ENCODE data around the gene MICAL2.
"Not testable (repeated sequence)": the region's sequence is repeated elsewhere in the genome, so short reads cannot be mapped to it uniquely, and the experiment has no call there.

Gene MICAL2

GRCh38 chr11:12143461-12144258, 33.3 kb downstream of the MICAL2 start:
- FAIRE-seq, result no peak
- no peak for DNase-seq (ENCODE audit: insufficient read length, low spot score)
- TF ChIP-seq SPI1 (IDR thresholded peaks at IDR 0.05; ENCODE audit: low read depth, low read length) (no peak), POLR2AphosphoS5 (IDR thresholded peaks at IDR 0.05; ENCODE audit: low read depth, low read length) (no peak), POU2F2 (IDR thresholded peaks at IDR 0.05; ENCODE audit: low read depth, low read length) (no peak)

DNA sequence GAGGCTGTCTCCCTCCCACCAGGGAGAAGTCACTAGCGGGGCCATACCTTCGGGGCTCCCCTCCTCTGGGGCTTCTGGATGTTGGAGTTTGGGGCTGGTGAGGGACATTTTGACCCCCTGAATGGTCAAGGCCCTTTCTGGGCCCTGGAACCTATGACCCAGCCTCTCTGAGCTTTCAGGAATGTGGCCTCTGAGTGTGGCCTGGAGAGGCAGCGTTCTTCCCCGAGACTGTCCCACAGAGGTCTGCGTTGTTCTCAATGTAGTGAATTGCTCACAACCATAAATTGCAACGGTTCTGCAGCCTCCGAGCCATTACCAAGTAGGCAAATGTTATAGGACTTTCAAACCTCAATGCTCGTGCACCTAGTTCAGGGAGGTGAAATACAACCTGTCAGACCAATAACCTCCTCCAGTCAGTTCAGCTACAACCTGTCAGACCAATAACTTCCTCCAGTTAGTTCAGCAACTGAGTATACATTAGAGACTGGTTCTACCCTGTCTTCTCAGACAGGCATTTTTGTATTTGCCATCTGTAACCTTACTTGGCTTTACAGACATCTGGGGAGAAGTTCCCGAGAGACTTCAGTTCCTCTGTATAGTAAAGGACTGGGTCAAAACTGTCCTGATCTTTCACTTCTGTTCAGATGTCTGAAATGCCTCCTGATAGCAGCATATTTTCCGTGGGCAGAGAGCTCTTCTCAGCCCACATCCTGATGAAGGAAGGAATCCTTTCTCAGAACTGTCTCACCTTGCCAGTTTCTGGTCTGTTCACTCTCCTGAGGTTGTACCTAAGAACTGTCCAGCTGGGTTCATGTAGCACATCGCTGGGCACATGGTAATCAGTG, 34.2 kb downstream of the MICAL2 start:
- no peak for FAIRE-seq
- TF ChIP-seq TAF1 (IDR thresholded peaks at IDR 0.05; ENCODE audit: low read depth, low read length) (no peak), PAX5 (IDR thresholded peaks at IDR 0.05; ENCODE audit: insufficient read depth, low read length, severe bottlenecking) (no peak), POU2F2 (IDR thresholded peaks at IDR 0.05; ENCODE audit: low read depth, low read length) (no peak), POLR2A (IDR thresholded peaks at IDR 0.05; ENCODE audit: low read depth, low read length) (no peak), SPI1 (IDR thresholded peaks at IDR 0.05; ENCODE audit: low read depth, low read length) (no peak)

GRCh38 chr11:12146678-12147077, 36.3 kb downstream of the MICAL2 start:
- FAIRE-seq, result not testable (repeated sequence)

More for the DNA sequence above, 34.2 kb downstream of the MICAL2 start:
- DNase-seq (ENCODE audit: insufficient read length, low spot score), result no peak

DNA sequence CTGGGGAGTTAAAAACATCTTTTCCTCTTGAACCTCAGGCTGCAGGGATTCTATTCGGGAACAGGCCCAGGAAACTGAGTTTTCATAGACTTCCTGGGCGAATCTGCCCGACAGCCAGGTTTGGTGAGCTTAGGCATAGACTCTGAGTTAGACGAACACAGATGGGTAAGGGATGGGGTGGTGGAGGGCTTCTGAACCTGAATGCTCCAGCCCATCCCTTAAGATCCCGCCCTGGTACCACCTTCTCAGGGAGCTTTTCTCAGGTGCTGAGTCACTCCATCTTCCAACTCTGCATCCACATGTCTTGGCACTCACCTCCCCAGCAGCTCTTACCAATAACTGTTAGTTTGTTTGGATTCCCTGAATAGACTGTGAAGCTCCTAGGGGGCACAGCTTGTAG, 37.4 kb downstream of the MICAL2 start:
- TF ChIP-seq POLR2A (IDR thresholded peaks at IDR 0.05; ENCODE audit: low read depth, low read length), result no peak
- no peak for TF ChIP-seq POLR2AphosphoS5 (IDR thresholded peaks at IDR 0.05; ENCODE audit: low read depth, low read length)
- no peak for TF ChIP-seq SPI1 (IDR thresholded peaks at IDR 0.05; ENCODE audit: low read depth, low read length)
- no peak for DNase-seq (ENCODE audit: insufficient read length, low spot score)
- FAIRE-seq, result no peak

More at GRCh38 chr11:12146678-12147077, 36.3 kb downstream of the MICAL2 start:
- not testable (repeated sequence) for DNase-seq (ENCODE audit: insufficient read length, low spot score)

DNA sequence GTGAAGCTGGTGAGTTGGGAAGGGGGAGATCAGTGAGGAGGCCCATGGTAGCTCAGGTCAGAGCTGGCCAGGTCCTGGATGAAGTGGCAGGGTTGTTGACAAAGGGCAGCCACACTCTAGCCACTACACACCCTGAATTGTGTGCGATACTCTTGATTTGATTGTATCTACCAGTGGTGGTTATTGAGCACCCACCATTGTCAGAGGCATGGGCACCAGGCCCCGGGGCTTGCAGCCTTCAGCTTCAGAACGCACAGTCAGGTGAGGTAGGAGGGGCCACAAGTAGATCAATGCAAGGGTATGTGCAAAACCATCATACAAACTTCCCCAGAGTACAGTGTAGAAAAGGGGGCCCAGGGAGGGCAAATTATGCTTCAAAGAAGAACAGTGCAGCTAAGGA, 38.1 kb downstream of the MICAL2 start:
- no peak for DNase-seq (ENCODE audit: insufficient read length, low spot score)
- no peak for FAIRE-seq
- TF ChIP-seq TAF1 (IDR thresholded peaks at IDR 0.05; ENCODE audit: low read depth, low read length), result no peak

GRCh38 chr11:12148882-12149281, 38.5 kb downstream of the MICAL2 start:
- DNase-seq (ENCODE audit: insufficient read length, low spot score) (no peak), FAIRE-seq (no peak)
- TF ChIP-seq POLR2A (IDR thresholded peaks at IDR 0.05; ENCODE audit: low read depth, low read length), result no peak

- TF ChIP-seq SPI1 (IDR thresholded peaks at IDR 0.05; ENCODE audit: low read depth, low read length) (peak; percentile 87), POU2F2 (IDR thresholded peaks at IDR 0.05; ENCODE audit: low read depth, low read length) (no peak)
- DNase-seq (ENCODE audit: insufficient read length, low spot score) (no peak), FAIRE-seq (peak; percentile 73)
These were observed 39.4 kb downstream of the MICAL2 start for GRCh38 chr11:12149672-12150225.

- DNase-seq (ENCODE audit: insufficient read length, low spot score) (no peak), FAIRE-seq (no peak)
- no peak for TF ChIP-seq PAX5 (IDR thresholded peaks at IDR 0.05; ENCODE audit: insufficient read depth, low read length, severe bottlenecking)
- TF ChIP-seq POU2F2 (IDR thresholded peaks at IDR 0.05; ENCODE audit: low read depth, low read length), result no peak
- no peak for TF ChIP-seq POLR2A (IDR thresholded peaks at IDR 0.05; ENCODE audit: low read depth, low read length)
- no peak for TF ChIP-seq TAF1 (IDR thresholded peaks at IDR 0.05; ENCODE audit: low read depth, low read length)
- no peak for TF ChIP-seq SPI1 (IDR thresholded peaks at IDR 0.05; ENCODE audit: low read depth, low read length)
- no peak for TF ChIP-seq POLR2AphosphoS5 (IDR thresholded peaks at IDR 0.05; ENCODE audit: low read depth, low read length)
These were observed 40.5 kb downstream of the MICAL2 start for GRCh38 chr11:12150831-12151382.

DNA sequence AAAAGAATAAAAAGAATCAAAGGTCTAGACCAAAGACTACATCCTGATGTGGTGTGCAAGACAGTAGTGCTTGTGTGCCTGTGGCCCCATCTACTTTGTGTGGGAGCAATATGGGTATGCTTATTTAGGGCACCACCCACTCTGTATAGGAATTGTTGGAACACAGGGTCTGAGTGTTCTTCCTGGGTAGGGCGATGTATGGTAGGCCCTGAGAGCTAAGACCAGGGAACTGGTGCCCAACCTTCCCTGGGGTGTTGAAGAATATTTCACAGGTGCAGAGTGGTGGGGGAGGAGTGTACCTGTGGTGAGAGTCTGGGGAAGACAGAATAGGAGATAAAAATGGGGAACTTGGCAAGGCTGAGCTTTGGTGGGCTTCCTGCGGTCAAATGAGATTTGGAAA, 41.9 kb downstream of the MICAL2 start:
- no peak for DNase-seq (ENCODE audit: insufficient read length, low spot score)
- FAIRE-seq, result no peak
- TF ChIP-seq POU2F2 (IDR thresholded peaks at IDR 0.05; ENCODE audit: low read depth, low read length), result no peak
- no peak for TF ChIP-seq PAX5 (IDR thresholded peaks at IDR 0.05; ENCODE audit: insufficient read depth, low read length, severe bottlenecking)
- no peak for TF ChIP-seq TAF1 (IDR thresholded peaks at IDR 0.05; ENCODE audit: low read depth, low read length)
- TF ChIP-seq POLR2AphosphoS5 (IDR thresholded peaks at IDR 0.05; ENCODE audit: low read depth, low read length), result no peak
- TF ChIP-seq SPI1 (IDR thresholded peaks at IDR 0.05; ENCODE audit: low read depth, low read length), result no peak
- TF ChIP-seq POLR2A (IDR thresholded peaks at IDR 0.05; ENCODE audit: low read depth, low read length), result no peak

DNA sequence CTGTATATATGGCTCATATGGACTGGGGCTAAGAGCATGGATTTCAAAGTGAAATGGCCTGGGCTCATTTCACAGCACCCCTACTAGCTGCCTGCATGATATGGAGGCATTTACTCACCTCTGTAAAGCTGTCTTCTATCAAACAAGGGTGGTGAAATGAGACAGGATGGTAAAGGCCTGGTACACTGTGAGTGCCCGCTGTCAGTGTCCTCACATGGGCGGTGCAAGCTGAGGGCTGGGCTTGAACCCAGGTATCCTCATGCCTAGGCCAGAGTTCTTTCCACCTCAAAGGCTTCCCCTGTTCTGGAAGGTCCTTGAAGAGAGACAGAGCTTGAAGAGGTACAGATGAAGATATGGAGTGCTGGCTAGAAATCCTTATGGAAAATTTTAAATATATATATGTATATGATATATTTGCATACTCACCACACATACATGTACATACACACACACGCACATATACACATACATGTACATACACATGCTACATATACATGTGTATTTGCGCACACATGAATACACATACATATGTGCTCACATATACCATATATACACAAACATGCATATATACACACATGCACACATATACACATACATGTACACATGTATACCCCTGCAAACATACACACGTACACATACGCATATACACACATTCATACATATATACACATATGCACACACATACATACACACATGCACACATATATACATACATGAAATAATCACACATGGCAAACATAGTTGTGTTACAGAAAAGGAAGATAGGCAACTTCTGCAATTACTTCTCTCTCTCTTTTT, 44.7 kb downstream of the MICAL2 start:
- TF ChIP-seq POLR2A (IDR thresholded peaks at IDR 0.05; ENCODE audit: low read depth, low read length) (no peak), POU2F2 (IDR thresholded peaks at IDR 0.05; ENCODE audit: low read depth, low read length) (no peak), TAF1 (IDR thresholded peaks at IDR 0.05; ENCODE audit: low read depth, low read length) (no peak), PAX5 (IDR thresholded peaks at IDR 0.05; ENCODE audit: insufficient read depth, low read length, severe bottlenecking) (no peak), SPI1 (IDR thresholded peaks at IDR 0.05; ENCODE audit: low read depth, low read length) (no peak), POLR2AphosphoS5 (IDR thresholded peaks at IDR 0.05; ENCODE audit: low read depth, low read length) (no peak)
- peak; percentile 73 for FAIRE-seq

More for the DNA sequence above, 44.7 kb downstream of the MICAL2 start:
- DNase-seq (ENCODE audit: insufficient read length, low spot score), result no peak
